Tibial artery (tissue), 4 donors: ENCODE measurements around the gene XRN1.

Experiments used
- DNase-seq, 2 donors: peaks; one replicate each; pipeline ENCODE4 v3.0.0-alpha.2; 2019
- H3K27ac ChIP-seq, 2 donors: fragments of 200-600 bp; sonication (generic) in 1 of 2; 1 replicate in 1 of 2; 2 replicates in 1 of 2; pipeline ENCODE4 v1.5.1; 2018 to 2019; ENCODE audit warnings: mild to moderate bottlenecking in 1 of 2
- H3K27me3 ChIP-seq, 2 donors: fragments of 200-600 bp; sonication (generic) in 1 of 2; one replicate each; pipeline versions ENCODE4 v1.5.1 to v1.6.0; 2016 to 2019
- H3K36me3 ChIP-seq, 3 donors: fragments of 200-600 bp; sonication (generic) in 2 of 3; one replicate each; pipeline ENCODE4 v1.5.1; 2016 to 2019; ENCODE audit warnings: mild to moderate bottlenecking in 2 of 3
- H3K4me1 ChIP-seq, 4 donors: fragments of 200-600 bp; sonication (generic) in 2 of 4; 1 replicate in 3 of 4; 2 replicates in 1 of 4; pipeline ENCODE4 v1.5.1; 2016 to 2019
- H3K4me3 ChIP-seq, 2 donors: fragments of 200-600 bp; sonication (generic) in 1 of 2; 1 replicate in 1 of 2; 2 replicates in 1 of 2; pipeline ENCODE4 v1.5.1; 2018 to 2019; ENCODE audit warnings: mild to moderate bottlenecking in 2 of 2
- H3K9me3 ChIP-seq, 3 donors: fragments of 200-600 bp; sonication (generic) in 1 of 3; one replicate each; pipeline ENCODE4 v1.5.1; 2016 to 2019
- CTCF ChIP-seq, 2 experiments: fragments of 200-600 bp in 1 of 2; fragments of 450-650 bp in 1 of 2; IDR thresholded peaks; one replicate each; pipeline ENCODE4 v1.5.1; 2017 to 2019; ENCODE audit warnings: antibody characterized with exemption in 2 of 2, mild to moderate bottlenecking in 1 of 2, moderate library complexity in 1 of 2
- intact Hi-C: fragments of 100-400 bp; cut with DNase I; formaldehyde crosslinking; loops from one replicate; pipeline ENCODE4 v1.15.0; 2023; ENCODE audit warnings: low total_unique reads

Gene XRN1

DNA sequence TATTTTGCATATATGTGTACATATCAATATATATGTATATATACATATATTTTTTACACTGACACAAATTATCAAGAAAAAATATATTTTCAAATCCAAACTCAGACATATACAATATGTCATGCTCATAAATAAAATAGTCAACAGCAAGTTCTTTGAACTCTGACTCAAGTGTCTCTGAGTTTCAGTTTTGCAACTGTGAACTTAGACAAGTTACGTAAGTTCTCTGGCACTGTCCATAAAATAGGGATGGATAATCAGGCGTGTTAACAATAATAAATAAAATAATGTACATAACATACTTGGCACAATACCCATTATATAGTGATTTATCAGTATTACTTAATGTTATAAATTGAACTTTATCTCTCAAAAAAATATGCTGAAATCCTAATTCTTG, 12.1 kb upstream of the XRN1 start:
- no peak for TF ChIP-seq CTCF (IDR thresholded peaks at IDR 0.05)
- H3K9me3 ChIP-seq = no peaks in the 10 kb centered on the region
- H3K27ac ChIP-seq = no peak overlapping the region

GRCh38 chr3:142459096-142459495, 11.3 kb upstream of the XRN1 start:
- Histone ChIP-seq H3K27me3 (no peaks in the 10 kb centered on the region), H3K4me1 (no peaks in the 10 kb centered on the region), H3K9me3 (no peaks in the 10 kb centered on the region), H3K27ac (no peak overlapping the region), H3K4me3 (no peak overlapping the region), H3K36me3 (peaks cover 18 to 36% (median 19%) of the 10 kb centered on the region in 3 donors)
- DNase-seq = no peak
- no peak for TF ChIP-seq CTCF (IDR thresholded peaks at IDR 0.05)
- intact Hi-C loops = no loop called here

More for the DNA sequence above, 12.1 kb upstream of the XRN1 start:
- H3K4me3 ChIP-seq = no peak overlapping the region
- no peaks in the 10 kb centered on the region for H3K27me3 ChIP-seq
- intact Hi-C loops = no loop called here
- no peaks in the 10 kb centered on the region for H3K4me1 ChIP-seq
- peaks cover 23 to 42% (median 26%) of the 10 kb centered on the region in 3 donors for H3K36me3 ChIP-seq
- DNase-seq = no peak

- H3K27me3 ChIP-seq = no peaks in the 10 kb centered on the region
- no peaks in the 10 kb centered on the region for H3K9me3 ChIP-seq
- no peak overlapping the region for H3K4me3 ChIP-seq
- no peak overlapping the region for H3K27ac ChIP-seq
- peaks cover 0 to 20% (median 2%) of the 10 kb centered on the region in 3 donors for H3K36me3 ChIP-seq
- TF ChIP-seq CTCF (IDR thresholded peaks at IDR 0.05) = no peak
- DNase-seq = no peak
- intact Hi-C loops = no loop called here
- peaks cover 0 to 13% (median 9%) of the 10 kb centered on the region in 4 donors for H3K4me1 ChIP-seq
Observed at GRCh38 chr3:142450881-142451280, 3.0 kb upstream of the XRN1 start.

- no peak overlapping the region for H3K4me3 ChIP-seq
- no peak for DNase-seq
- TF ChIP-seq CTCF (IDR thresholded peaks at IDR 0.05) = no peak
- intact Hi-C loops = no loop called here
- H3K36me3 ChIP-seq = peaks cover 0 to 20% (median 0%) of the 10 kb centered on the region in 3 donors
- H3K9me3 ChIP-seq = no peaks in the 10 kb centered on the region
- no peak overlapping the region for H3K27ac ChIP-seq
- peaks cover 0 to 20% (median 15%) of the 10 kb centered on the region in 4 donors for H3K4me1 ChIP-seq
- H3K27me3 ChIP-seq = no peaks in the 10 kb centered on the region
Observed at GRCh38 chr3:142450189-142450588, 2.4 kb upstream of the XRN1 start.

GRCh38 chr3:142447301-142447851, 461 bp downstream of the XRN1 start:
- H3K4me1 ChIP-seq = peaks cover 0 to 38% (median 24%) of the 10 kb centered on the region in 4 donors
- TF ChIP-seq CTCF (IDR thresholded peaks at IDR 0.05) = no peak
- H3K27ac ChIP-seq = peak overlapping the region; percentile 94 to 97
- no peaks in the 10 kb centered on the region for H3K27me3 ChIP-seq
- intact Hi-C loops = no loop called here
- DNase-seq = peak; percentile 28 to 69
- H3K4me3 ChIP-seq = peak overlapping the region; percentile 75 to 82
- H3K36me3 ChIP-seq = peaks cover 0 to 7% (median 0%) of the 10 kb centered on the region in 3 donors
- no peaks in the 10 kb centered on the region for H3K9me3 ChIP-seq
